OCI-M2 (cell line): ENCODE data around the gene SERINC5.
"Not testable (repeated sequence)": the region's sequence is repeated elsewhere in the genome, so short reads cannot be mapped to it uniquely, and the experiment has no call there.

Experiments
- DNase-seq: peaks from one replicate; lab custom pipeline; 2025; ENCODE audit not compliant: unreplicated experiment; lab: John Stamatoyannopoulos, UW

Gene SERINC5

GRCh38 chr5:80201763-80202162 is 54.1 kb downstream of the SERINC5 start:
- not testable (repeated sequence) for DNase-seq

- DNase-seq = no peak
These were observed 56.9 kb downstream of the SERINC5 start for GRCh38 chr5:80198920-80199319.

GRCh38 chr5:80198399-80198798 is 57.4 kb downstream of the SERINC5 start:
- DNase-seq = no peak

DNA sequence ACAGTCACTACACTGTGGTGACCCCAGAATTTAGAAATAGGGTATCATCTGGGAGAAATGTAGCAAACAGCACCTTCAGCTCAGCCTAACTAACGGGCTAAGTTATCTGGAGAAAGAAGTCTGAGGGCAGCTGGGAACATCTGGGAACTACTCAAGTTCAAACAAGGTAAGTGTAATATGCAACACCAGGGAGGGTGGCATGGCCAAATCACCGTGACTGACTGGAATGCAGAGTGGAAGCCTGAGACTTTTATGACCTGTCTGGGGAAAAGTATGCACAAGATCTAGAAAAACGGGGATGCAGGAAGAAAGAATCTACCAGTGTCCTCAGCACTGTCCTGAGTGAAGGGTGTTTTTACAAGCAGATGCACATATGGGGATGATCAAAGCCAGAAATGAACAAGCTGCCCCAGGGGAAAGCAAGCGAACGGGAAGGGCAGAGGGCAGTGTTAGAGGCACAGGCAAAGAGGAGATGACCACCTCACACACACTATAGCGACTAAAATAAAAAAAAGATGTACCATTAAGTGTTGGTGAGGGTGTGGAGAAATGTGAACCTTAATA is 59.9 kb downstream of the SERINC5 start:
- DNase-seq = no peak

- DNase-seq = no peak
These were observed 61.4 kb downstream of the SERINC5 start for GRCh38 chr5:80194468-80194867.

DNA sequence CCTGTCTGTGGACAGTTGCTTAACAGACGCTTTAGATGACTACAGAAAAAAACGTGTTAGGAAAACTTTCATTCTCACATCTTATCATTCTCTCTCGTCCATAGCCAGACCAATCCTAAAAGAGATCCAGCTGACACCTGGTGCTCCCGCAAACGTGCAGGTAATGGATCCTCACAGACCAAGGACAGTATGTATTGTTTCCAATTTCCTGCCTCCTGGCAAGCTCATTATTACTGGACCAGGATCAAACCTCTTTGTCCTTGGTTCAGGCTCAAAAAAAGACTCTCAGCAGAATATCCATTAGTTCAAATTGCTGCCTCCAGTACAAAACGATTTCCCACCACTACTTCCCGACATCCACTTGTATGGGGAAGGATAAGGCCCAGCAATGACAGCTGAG is 62.4 kb downstream of the SERINC5 start:
- no peak for DNase-seq

DNA sequence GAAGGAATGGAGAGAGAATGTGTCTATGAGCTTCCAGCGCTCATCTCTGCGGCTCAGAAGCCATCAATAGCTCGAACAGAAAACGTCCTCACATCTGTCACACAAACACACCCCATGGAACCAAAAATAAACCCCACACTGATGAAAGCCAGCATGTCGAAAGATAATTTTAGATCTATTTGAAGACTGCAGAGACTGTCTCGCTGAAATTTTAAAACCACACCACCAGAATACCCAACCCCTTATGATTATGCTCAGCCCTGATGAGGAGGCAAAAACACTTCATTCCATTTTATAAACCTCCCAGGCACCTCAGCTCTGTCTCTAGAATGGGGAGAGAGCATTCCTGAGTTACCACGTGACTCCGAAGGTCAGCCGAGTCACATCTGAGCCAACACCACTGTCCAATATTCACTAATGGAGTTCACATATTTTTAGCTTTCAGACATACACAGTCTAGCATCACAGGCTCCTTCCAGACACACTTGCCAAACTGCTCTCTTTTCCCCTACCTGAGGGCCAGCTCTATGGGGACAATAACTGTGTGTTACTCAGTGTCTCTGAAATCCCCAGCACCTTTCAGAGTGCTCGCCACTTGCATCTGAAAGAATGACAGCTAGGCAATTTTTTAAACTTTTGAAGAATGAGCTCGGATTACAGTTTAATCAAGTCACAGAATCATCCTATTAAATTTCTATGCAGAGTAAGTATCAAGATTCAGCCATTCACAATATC is 63.2 kb downstream of the SERINC5 start:
- DNase-seq = no peak

DNA sequence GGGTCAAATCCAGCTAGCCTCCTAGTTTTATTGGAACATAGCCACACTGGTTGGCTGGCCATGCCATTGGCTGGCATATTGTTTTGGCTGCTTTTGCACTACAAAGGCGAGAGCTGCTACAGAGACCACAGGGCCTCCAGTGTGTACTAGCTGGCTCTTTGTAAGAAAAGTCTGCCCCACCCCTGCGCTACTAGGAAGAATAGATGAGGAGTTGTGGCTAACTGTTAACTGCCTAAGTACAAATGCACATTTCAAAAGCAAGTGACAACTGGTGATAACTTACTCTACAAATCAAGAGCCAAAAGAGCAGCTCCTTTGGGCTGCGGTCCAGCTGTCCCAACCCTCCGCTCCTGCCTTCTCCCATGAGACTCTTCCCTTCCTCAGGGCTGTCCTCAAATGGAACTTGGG is 63.9 kb downstream of the SERINC5 start:
- DNase-seq = no peak

DNA sequence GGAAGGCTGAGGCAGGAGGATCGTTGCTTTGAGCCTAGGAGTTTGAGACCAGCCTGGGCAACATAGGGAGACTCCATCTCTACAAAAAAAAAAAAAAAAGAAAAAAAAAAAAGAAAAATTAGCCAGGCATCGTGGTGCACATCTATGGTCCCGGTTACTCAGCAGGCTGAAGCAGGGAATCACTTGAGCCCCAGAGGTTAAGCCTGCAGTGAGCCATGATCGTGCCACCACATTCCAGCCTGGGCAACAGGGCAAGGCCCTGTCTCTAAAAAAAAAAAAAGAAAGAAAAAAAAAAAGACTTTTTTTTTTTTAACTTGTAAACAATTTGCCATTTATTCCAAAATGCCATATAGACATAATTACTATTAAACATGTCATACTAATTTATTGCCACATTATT is 64.5 kb downstream of the SERINC5 start:
- DNase-seq = no peak

DNA sequence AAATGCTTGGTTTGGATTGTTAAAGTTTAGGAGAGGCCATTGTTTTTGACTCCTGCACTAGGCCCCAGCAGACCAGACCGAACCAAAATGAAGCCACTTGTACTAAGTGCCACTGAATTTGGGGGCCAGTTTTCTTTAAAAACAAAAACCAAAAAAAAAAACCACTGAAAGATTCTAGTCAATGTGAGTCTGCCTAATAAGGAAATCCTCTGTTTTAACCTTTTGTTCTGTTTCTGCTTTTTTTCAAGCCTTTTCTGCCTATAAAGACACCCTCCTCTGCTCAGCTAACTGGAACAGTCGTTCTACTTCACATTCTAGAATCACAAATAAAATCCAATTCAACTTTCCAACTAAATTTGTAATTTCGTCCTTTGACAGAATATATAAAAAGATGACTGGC is 64.9 kb downstream of the SERINC5 start:
- DNase-seq = no peak

DNA sequence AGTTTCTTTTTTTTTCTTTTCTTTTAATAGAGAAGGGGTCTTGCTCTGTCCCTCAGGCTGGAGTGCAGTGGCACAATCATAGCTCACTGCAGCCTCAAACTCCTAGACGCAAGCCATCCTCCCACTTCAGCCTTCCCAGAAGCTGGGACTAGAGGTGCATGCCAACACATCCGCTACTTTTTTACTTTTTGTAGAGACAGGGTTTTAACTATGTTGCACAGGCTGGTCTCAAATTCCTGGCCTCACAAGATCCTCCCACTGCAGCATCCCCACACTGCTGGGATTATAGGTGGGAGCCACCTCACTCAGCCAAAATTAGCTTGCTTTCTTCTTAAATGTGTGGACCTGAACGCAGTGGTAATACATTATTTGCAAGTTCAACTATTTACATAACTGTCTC is 66.1 kb downstream of the SERINC5 start:
- no peak for DNase-seq

DNA sequence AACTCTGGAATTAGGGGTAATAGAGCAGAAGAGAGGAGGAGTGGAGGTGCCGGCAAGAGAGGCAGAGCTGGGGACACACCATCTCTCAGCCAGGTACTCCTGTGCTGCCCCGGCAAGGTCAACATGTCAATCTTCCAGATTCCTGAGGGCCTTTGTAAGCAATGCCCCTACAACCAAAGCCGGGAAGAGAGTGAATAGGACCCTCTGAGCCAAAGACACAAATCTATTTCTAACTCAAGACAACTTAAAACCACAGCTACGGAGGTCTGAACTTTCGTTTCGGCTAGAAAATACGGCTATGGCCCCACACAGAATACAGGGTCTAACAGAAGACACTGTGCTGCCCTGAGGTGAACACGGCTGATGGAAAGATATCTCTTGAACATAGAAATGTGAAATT is 66.6 kb downstream of the SERINC5 start:
- DNase-seq = no peak

DNA sequence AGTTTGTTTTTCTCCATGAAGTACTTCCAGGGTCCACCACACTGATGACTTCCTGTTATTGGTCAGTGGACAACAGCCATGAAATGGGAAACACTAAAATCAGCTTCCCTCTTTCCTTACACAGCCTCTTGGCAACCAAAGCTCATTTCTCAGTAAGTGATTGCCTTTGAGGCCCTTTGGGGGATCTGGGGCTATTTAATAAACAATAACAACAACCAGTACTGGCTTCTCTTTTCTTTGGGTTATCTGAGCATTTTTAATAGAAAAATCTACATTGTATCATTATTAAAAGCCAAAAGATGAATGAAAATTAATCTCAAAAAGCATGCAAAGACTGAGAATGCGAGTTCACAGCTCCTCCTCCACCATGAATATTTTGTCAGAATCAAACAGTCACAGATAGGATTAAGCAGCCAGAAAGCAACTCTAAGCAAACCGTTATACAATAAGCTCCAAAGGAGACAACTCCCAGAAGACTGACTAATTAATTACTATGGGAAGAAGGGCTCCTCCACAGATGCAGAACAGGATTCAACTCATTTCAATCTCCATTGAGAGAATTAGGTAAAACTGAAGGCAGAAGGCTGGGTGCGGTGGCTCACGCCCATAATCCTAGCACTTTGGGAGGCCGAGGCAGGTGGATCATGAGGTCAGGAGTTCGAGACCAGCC is 68.3 kb downstream of the SERINC5 start:
- no peak for DNase-seq

GRCh38 chr5:80185535-80185934 is 70.3 kb downstream of the SERINC5 start:
- not testable (repeated sequence) for DNase-seq

- no peak for DNase-seq
These were observed 70.8 kb downstream of the SERINC5 start for GRCh38 chr5:80185095-80185494.

GRCh38 chr5:80184235-80185023 is 71.4 kb downstream of the SERINC5 start:
- DNase-seq = no peak

- DNase-seq = not testable (repeated sequence)
These were observed 72.1 kb downstream of the SERINC5 start for GRCh38 chr5:80183728-80184234.

GRCh38 chr5:80182809-80183580 is 72.9 kb downstream of the SERINC5 start:
- no peak for DNase-seq

- DNase-seq = no peak
These were observed 74.1 kb downstream of the SERINC5 start for GRCh38 chr5:80181618-80182211.

DNA sequence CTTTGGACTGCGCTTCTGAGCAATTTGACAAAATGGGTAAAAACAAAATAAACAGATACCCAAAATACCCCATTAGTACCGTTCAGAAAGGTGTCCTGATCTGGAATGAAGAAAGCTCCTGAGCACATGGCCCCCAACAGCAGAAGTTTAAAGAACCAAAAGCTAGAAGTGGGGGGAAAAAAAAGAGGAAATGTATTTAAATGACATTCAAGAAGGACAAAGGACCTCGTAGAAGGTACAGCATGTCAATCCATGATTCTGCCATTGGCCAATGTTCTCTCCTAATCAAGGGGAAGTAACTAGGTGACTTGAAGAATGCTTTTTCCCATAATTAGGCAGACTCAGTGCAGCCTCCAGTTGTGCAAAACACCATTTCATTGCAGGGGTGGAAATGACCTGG is 78.6 kb downstream of the SERINC5 start:
- DNase-seq = no peak
